RKO (cell line): ENCODE results near the gene GRM4.
"Not testable (repeated sequence)": the region's sequence is repeated elsewhere in the genome, so short reads cannot be mapped to it uniquely, and the experiment has no call there.

Experiments
- DNase-seq: peaks from one replicate; pipeline ENCODE4 v3.0.0-alpha.2; 2016; ENCODE audit warnings: low spot score

The GRM4 gene

DNA sequence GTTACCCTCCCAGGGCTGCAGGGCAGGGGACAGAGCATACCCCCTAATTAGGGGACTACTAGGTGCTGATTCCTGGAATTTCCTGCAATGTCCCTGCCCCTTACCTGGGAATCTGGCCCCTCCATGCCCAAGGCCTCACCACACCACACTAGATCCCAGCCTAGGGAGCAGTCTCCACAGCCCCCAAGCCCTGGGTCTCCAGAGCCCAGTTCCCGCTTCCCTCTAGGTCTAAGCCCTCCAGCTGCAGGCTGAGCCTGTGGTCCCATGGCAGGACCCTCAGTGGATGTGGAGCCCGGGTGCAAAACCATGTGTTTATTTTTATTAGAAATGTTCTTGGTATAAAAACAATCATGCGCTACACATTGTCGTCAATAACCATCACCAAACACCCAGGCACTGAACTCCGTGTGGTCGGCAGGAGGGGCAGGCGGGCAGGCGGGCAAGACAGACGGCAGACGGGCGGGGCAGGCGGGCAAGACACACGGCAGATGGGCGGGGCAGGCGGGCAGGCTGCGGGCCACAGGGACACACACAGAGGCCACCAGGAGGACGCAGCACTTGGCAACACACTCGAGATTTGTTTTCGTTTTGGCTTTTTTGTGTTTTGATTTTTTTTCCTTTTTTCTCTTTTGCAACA is 124.2 kb downstream of the GRM4 start:
- no peak for DNase-seq

DNA sequence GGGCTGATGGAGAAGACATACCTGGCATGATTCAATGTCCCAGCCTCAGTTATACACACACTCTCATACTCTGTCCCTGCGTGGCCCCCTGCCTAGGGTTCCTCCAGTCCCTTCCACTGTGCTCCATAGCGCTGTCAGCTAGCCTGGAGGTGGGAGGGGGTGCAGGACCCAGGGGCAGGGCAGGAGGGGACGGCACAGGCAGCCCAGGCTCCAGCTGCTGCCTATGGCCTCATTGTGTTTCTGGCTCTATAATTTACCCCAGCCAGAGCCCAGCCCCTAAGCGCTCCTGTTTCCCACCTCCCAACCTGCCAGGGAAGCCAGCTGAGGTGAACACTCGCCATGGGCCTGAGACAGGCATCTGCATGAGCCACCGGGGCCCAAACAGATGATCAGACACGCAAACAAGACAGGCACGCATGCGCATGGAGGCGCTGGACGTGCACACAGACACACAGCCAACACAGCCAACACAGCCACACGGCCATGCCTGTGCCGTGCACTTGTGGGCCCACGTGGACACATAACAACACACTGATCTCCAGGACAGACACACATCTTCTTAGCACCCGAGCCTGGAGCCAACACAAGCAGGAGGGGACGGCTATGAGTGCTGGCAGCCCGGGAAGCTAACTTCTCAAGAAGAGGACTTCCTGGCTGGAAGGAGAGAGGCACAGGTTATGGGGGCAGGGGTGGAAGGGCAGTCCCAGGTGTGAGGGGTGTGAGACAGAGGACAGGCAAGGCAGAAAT is 124.9 kb downstream of the GRM4 start:
- DNase-seq = no peak

DNA sequence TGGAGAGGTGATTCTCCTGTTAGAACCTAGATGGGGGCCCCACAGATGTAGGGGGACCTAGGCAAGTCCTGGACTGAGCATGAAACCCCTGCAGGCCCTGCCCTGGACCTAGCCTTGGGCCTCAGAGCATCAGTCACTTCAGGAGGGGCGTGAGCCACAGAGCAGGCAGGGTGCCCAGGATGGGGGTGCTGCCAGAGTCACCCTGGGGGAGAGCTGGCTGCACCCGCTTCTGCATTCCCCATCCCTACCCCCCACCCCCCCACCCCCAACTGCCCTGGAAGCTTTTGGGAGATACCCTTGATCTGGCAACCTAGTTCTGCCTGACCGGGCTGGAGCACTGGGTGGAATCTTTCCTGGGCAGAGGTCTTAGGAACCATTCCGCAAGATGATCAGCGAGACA is 125.6 kb downstream of the GRM4 start:
- DNase-seq = no peak

DNA sequence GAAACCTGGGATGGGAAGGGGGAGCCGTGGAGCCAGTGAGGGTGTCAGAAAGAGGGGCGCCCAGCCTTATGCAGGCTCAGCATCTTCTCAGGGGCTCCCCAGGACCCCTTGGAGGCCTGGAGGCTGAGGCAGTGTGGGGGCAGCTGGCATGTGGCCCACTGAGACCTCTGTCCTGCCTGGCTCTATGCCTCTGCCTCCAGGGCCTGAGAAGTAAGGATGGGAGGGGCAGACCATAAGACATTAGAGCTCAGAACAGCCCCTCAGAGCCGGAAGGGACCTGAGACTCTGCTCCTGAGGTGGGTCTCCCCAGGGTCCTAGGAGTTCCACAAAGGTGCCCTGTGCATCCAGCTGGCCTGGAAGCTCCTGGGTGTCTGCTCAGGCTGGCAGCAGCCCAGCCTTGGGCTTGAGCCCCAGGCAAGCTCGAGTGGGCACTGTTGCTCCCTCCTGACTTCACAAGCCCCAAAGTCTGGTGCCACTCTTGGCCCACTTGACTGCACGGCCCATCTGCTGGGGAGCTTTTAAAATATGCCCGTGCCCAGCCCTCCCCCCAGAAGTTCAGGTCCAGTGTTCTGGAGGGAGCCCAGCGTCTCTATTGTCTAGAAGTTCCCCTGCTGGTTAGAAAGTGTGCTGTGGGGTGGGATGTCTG is 126.8 kb downstream of the GRM4 start:
- no peak for DNase-seq

DNA sequence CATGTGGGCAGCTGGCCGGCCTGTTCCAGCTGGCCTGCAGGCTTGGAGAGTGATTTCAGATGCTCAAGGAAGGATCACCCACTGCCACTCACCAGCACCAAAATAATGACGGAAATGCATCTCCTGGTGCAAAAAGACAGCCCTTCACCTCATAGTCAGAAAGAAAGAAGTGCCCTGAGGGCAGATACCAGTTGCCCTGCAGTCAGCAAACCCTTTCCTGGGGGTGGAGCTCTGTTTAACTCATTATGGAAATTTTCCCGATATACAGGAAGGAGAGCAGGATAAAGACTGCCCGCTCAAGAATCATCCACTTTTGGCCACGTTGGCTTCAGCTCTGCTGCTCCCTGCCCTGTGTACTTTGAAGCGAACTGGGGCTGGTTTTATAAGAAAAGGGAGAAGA is 127.9 kb downstream of the GRM4 start:
- no peak for DNase-seq

DNA sequence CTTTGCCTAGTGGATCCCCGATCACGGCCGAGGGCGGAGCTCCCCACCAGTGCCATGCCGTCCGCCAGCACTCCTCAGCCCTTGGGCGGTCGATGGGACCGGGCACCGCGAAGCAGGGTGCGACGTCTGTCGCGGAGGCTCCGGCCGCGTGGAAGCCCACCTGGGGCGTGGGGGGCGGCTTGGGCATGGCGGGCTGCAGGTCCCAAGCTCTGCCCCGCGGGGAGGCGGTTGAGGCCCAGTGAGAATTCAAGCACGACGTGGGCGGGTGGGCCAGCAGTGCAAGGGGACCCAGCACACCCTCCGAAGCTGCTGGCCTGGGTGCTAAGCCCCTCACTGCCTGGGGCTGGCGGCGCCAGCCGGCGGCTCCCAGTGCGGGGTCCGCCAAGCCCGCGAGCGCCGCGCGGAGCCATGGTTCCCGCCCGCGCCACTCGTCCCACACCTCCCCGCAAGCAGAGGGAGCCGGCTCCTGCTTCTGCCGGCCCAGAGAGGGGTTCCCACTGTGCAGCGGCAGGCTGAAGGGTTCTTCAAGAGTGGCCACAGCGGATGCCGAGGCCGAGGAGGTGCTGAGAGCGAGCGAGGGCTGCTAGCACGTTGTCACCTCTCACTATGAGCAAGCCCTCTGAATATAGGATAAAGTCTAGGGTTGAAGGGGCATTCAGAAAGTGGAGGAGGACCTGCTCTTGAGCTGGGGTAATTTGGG is 128.6 kb downstream of the GRM4 start:
- DNase-seq = no peak

DNA sequence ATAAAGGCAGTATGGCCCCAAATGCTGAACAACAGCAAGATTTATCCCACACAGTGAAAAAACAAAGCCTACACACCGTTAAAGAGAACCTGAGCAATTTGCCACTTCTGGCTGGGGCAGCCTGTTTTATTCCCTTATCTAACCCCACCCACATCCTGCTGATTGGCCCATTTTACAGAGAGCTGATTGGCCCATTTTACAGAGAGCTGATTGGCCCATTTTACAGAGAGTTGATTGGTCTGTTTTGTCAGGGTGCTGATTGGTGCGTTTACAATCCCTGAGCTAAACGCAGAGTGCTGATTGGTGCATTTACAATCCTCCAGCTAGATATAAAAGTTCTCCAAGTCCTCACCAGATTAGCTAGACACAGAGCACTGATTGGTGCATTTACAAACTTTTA is 129.3 kb downstream of the GRM4 start:
- DNase-seq = not testable (repeated sequence)

DNA sequence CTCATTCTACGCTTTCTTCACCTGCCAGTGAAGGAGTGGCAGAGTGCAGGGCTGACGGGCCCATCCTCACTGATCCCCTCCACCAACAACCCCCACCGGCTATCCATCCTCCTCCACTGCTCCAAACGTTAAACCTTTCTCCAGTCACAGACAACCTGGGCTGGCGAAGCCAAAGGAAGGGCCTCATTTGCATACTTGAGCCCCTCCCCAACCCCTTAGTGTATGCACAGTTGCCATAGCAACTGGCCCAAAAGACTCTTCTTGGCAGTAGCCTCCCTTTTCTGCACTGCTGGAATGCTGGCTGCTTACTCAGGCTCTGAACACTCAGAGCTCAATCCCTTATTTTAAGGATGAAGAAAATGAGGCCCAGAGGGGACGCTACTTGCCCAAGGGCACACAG is 130.3 kb downstream of the GRM4 start:
- no peak for DNase-seq

DNA sequence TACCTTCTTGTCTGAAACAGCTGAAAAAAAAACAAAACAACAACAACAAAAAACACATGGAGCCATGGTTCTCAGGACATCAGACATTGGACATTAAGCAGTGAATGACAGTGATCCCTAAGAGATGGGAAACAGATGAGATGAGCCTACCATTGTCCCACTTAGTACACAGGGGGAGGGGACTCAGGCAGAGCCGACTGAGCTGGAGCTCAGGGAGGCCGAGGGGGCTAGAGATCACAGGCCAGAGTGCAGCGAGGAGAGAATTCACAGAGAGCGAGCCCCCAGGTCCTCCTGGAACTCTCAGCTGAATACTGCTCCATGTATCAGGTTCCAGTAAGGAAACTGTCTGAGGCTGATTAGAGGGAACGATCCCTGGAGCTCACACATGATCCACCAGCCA is 134.6 kb downstream of the GRM4 start:
- DNase-seq = no peak

DNA sequence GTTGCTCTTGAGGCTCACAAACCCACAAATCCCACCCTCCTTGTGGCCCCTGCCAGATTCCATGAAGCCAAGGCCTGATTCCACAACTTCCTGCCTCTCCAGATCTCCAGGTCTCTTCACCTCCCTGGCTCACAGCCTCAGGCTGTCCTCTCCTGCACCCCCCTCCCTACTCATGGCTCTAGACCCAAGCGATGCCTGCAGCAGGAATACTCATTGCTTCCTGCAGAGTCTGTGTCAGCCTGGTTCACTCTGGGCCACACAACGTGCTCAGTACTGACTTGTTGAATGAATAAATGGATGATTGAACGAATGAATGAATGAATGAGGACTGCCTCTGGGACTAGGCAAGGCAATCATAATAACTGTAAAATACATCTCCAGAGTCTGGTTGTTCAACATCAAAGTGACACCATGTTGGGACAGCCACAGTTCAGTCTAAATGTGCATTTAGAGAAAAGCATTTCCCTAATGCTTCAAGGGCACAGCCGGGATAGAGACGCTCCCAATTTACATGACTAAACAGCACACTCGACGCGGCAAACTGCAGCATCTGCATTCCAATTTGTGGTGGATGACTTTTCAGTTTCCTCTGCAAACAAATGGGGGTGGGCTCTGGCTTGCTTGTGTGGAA is 139.9 kb downstream of the GRM4 start:
- DNase-seq = no peak

DNA sequence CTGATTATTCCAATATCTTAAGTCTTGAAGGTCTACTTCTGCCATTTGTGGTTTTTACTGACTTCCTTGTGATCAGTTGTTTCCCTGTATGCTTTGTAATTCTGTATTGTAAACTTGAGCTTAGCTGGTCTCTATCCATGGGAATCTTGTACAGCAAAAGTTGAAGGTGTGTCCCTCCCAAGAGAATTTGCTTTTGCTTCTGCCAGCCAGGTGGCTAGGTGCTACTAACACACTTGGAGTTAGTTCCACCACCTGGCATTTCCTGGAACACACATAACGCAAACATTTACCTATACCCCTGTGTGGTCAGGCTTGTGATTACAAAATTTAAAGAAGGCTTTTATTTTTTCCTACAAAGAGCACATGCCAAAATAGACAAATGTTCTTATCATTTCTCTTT is 141.2 kb downstream of the GRM4 start:
- no peak for DNase-seq

DNA sequence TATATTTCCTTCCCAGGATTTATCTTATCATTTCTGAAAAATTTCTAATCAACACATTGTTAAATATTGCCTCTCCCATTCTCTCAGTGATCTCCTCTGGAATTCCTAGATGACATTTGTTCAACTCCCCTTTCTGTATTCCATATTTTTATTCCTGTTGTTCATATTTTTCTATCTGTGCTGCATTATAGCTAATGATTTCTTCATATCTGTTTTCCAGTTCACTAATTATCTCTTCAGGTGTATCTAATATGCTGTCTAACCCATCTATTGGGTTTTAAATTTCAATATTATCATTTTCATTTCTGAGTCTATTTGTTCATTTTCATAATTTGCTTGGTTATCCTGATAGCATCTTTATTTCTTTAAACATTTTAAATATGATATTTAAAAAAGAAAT is 141.9 kb downstream of the GRM4 start:
- no peak for DNase-seq

DNA sequence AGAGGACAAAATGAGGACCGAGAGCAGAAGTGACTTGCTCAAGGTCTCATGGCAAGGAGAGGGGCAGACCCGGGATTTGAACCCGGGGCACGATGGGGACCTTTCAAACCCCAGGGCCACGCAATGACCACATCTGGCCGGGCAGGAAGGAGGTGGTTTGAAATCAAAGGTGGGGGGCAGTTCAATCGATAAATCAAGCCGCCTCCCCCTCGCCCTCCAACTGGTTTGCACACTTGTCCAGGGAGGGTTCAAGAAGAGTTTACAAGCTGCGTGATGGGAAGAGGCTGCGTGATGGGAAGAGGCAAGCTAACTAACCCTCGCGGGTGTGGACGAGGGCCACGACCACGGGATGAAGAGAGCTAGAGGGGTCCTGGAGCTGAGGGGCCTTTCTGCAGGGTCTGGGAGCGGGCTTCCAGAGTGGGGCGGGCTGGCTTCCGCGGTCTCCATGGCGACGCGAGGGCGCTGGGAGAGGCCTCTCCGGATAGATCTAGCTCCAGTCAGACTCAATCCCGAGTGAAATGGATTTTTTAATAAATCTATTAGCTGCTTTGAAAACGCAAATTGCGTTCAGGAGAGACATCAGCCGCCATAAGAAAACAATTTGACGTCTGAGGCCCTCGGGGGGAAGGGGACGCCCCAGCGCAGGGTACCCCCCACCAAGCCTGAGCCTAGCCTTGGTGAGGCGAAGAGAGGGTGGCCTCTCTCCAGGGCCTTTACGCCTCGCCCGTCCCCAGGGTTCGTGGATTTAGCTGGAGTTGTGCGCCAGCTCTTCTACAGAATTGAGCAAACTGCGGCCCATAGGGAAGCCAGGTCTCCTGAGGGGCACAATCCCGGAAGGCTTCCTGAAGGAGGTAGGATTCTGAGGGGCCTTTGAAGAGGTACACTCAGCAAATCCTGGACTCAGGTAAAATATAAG is 143.9 kb downstream of the GRM4 start:
- DNase-seq = no peak

DNA sequence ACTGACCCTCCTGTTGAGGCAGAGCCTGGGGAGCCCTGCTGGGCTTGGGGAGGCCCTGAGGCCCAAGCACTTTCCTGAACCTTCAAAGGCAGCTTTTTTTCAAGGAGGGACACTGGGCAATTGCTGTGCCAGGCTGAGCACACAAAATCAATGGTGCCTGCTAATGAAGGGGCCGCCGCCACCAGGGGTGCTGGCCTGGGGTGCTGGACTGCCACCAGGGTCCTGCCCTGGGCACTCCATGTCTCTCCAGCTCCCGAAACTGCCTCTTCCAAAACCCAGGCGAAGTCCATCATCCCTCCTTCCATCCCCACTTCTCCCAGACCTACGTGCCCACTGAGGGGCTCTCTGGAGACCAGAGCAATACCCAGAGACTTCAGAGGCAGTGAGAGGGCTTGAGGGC is 145.6 kb downstream of the GRM4 start:
- no peak for DNase-seq

DNA sequence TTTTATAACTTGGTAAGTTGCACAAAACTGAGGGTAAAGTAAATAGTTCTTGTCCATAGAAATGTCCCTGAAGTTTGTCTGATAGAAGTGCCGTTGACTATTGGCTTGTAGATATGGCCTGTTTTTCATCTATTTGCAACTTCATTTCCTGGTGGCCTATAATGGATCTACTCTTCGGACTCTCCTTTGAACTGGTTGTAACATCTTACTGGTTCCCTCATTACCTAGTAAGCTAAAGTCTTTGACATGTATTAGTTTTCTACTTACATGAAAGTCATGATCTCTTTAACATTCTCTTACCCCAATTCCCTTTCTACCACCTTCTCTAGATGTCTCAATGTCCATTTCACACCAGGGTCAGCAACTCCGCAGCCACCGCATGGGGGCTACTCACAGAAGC is 146.3 kb downstream of the GRM4 start:
- DNase-seq = no peak

DNA sequence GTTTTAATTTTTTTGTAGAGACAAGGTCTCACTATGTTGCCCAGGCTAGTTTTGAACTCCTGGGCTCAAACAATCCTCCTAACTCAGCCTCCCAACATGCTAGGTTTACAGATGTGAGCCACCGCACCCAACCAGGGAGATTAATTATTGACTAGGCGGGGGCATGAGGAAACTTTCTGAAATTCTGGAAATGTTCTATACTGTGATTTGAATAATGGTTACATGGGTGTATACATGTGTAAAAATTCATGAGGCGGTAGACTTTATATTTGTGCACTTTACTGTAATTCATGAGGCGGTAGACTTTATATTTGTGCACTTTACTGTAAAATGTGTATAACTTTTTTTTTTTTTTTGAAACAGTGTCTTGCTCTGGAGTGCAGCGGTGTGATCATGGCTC is 147.2 kb downstream of the GRM4 start:
- DNase-seq = no peak

DNA sequence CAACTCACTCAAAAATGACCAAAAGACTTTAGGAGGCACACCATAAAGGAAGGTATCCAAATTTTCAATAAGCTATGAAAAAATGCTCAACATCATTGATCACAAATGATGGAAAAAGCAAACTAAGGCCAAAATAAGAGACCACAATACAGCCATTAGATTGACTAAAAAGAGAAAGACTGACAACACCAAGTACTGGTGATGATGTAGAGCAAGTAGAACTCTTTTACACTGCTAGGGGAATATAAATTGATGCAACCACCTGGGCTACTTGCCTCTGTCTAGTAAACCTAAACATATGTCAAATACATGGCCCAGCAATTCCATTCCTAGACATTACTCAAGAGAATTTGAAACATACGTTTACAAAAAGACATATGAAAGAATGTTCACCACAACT is 148.6 kb downstream of the GRM4 start:
- DNase-seq = no peak

DNA sequence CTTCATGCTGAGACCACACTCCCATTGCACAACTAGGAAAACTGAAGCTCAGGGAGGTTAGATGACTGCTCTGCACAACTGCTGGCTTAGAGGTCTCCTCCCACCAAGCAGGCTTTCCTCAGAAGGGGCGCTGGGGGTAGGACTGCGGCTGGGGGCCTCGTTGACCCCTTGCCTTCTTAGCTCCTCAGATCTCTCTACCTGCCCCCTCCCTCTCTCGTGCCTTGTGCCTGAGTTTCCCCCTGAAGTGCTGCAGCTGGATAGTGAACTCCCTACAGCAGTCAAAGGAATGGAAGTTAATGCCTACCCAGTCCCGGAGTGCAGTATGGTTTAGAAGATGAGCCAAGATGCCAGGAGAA is 149.8 kb downstream of the GRM4 start:
- DNase-seq = no peak

DNA sequence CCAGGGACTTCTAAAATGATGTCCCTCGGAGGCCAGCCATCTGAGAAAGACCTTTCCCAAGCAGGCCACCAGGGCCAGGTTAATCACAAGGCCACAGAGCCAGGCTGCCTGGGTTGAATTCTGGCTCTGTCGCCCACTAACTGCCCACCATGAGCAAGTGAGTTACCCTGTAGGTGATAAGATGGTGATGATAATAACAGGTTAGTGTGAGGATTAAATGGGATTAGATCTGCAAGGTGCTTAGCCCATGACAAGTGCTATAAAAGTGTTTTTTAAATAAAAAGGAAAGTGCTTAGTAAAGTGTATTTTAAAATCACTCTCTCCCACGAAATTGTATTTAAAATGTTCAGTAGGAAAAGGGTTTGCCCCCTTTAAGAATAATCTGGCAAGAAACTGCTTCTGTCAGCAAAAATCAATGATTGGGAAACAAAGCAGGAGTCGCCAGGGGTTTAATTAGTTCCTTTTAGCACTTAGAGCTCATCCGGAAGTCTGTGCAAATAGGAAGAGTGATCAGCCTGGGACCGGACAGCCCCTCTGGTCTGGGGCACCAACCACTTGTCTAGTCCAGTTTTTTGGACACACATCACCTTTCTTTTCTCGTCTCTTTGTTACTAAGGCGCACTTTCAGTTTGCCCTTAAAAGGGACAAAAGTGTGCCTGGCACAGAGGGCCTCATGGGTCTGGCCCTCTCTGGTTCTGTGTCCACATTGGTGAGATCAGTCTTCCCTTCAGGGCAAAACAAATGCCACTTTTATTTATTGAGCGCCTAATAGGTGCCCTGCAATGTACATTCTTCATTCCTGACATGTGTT is 150.4 kb downstream of the GRM4 start:
- DNase-seq = no peak

DNA sequence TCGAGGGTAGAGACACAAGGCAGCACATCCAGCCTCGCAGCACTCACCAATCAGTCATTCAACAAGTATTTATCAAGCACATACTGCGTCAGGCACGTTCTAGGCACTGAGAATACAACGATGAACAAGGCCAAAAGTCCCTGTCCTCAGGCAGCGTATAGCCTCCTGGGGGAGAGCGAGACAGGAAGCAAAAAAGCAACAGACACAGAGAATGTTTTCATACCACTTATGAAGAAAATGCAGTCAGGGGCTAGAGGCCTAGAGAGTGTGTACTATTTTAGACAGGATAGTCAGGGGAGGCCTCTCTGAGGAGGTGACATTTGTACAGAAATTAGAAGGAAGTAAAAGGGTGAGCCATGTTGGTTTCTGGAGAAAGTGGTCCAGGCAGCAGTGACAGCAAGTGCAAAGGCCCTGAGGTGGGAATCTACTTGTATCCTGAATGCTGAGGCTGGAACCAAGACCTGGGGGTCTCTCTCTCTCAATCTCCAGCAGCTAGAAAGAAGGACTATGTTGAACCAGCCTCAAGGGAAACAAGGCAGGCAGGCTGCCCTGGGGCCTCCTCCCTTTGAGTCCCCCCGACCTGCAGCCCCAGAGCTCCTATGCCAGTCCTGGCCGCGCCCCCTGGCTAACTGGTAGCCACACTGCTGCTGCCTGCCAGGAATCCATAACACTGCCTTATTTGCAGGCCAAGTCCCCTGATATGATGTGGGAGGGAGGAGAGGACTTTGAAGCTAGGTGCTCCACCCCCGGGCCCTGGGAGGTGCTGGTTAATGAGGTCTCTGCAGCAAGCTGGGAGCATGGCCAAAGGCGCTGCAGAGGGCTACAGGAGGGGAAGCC is 151.2 kb downstream of the GRM4 start:
- DNase-seq = no peak
